Suprapubic skin (tissue), 2 donors: ENCODE data around the gene PCDHB2.
"Not testable (repeated sequence)": the region's sequence is repeated elsewhere in the genome, so short reads cannot be mapped to it uniquely, and the experiment has no call there.

ENCODE experiments used
- EP300 ChIP-seq: sonication (generic); formaldehyde crosslinking; IDR thresholded peaks from one replicate; pipeline ENCODE4 v1.6.1; 2017; ENCODE audit warnings: antibody characterized with exemption
- POLR2A ChIP-seq, 2 donors: fragments of 450-650 bp; IDR thresholded peaks; one replicate each; pipeline ENCODE4 v1.6.1; 2017; ENCODE audit warnings: antibody characterized with exemption in 2 of 2, mild to moderate bottlenecking in 2 of 2, moderate library complexity in 2 of 2

GRCh38 chr5:141123396-141124135 lies 29.2 kb downstream of the PCDHB2 start:
- TF ChIP-seq POLR2A (IDR thresholded peaks at IDR 0.05); EP300: not testable (repeated sequence)
